WTC11 (cell line): ENCODE measurements around the gene EPHA2. TPM values are rescaled to one million over a fixed set of nuclear protein-coding genes. Genes with fewer than 3 reads are reported as not detected.
A peak's percentile ranks its signal among the peaks of the same experiment; 100 is the strongest.

ENCODE experiments used
- ATAC-seq: fragments of 200-7000 bp; cut with Tn5 transposase; 2 replicates; pipeline ENCODE4 v1.10.0; 2021; ENCODE audit warnings: mild to moderate bottlenecking, moderate library complexity
- CTCF ChIA-PET: fragments of 300-600 bp; sonication (Branson Sonifier 250); formaldehyde crosslinking; loops from one replicate; lab custom pipeline; 2021; ENCODE audit warnings: antibody characterized with exemption; lab: Charles Lee
- POLR2A ChIA-PET: fragments of 350-600 bp; sonication (Branson Sonifier 250); formaldehyde crosslinking; loops from one replicate; lab custom pipeline; 2021; ENCODE audit warnings: antibody characterized with exemption; lab: Charles Lee
- DNase-seq: peaks from one replicate; pipeline ENCODE4 v3.0.0; 2021; ENCODE audit warnings: low spot score
- H3K27ac Mint-ChIP-seq: 2 replicates; pipeline ENCODE4 v1.8.0; 2021; ENCODE audit warnings: mixed read lengths
- H3K27me3 Mint-ChIP-seq: 2 replicates; pipeline ENCODE4 v1.8.0; 2021; ENCODE audit warnings: low read depth, mild to moderate bottlenecking, moderate library complexity, mixed read lengths
- H3K36me3 Mint-ChIP-seq: 2 replicates; pipeline ENCODE4 v1.8.0; 2021; ENCODE audit warnings: mixed read lengths
- H3K4me1 Mint-ChIP-seq: 2 replicates; pipeline ENCODE4 v1.8.0; 2022; ENCODE audit warnings: mixed read lengths
- H3K4me3 Mint-ChIP-seq: 2 replicates; pipeline ENCODE4 v1.8.0; 2021; ENCODE audit warnings: mild to moderate bottlenecking, moderate library complexity, mixed read lengths
- H3K9me3 Mint-ChIP-seq: 2 replicates; pipeline ENCODE4 v1.8.0; 2021; ENCODE audit warnings: mixed read lengths
- ATF3 ChIP-seq: sonication (generic); formaldehyde crosslinking; conservative IDR thresholded peaks from 2 replicates; pipeline ENCODE4 v1.8.1; 2022; ENCODE audit warnings: mild to moderate bottlenecking, missing genetic modification reagents
- ATF6 ChIP-seq: sonication (generic); formaldehyde crosslinking; IDR thresholded peaks from 2 replicates; pipeline ENCODE4 v1.8.1; 2023; ENCODE audit warnings: mild to moderate bottlenecking, missing genetic modification reagents
- CBFB ChIP-seq: sonication (generic); formaldehyde crosslinking; IDR thresholded peaks from 2 replicates; pipeline ENCODE4 v1.8.1; 2022; ENCODE audit warnings: mild to moderate bottlenecking, low read depth, missing genetic modification reagents
- CTCF ChIP-seq: fragments of 200-600 bp; IDR thresholded peaks from 2 replicates; pipeline ENCODE4 v1.8.0; 2022; ENCODE audit warnings: antibody characterized with exemption
- E2F1 ChIP-seq: sonication (generic); formaldehyde crosslinking; IDR thresholded peaks from 2 replicates; pipeline ENCODE4 v1.8.0; 2022; ENCODE audit warnings: mild to moderate bottlenecking, missing genetic modification reagents
- E2F5 ChIP-seq: sonication (generic); formaldehyde crosslinking; IDR thresholded peaks from 2 replicates; pipeline ENCODE4 v1.8.1; 2022; ENCODE audit warnings: mild to moderate bottlenecking, moderate library complexity, missing genetic modification reagents
- ETV6 ChIP-seq: sonication (generic); formaldehyde crosslinking; IDR thresholded peaks from 2 replicates; pipeline ENCODE4 v1.8.1; 2022; ENCODE audit warnings: mild to moderate bottlenecking, missing genetic modification reagents
- FOXJ3 ChIP-seq: sonication (generic); formaldehyde crosslinking; IDR thresholded peaks from 2 replicates; pipeline ENCODE4 v1.9.0; 2021; ENCODE audit warnings: missing genetic modification reagents, mild to moderate bottlenecking, borderline replicate concordance
- FOXP4 ChIP-seq: sonication (generic); formaldehyde crosslinking; IDR thresholded peaks from 2 replicates; pipeline ENCODE4 v1.8.0; 2022; ENCODE audit warnings: mild to moderate bottlenecking, missing genetic modification reagents
- MYBL2 ChIP-seq: sonication (generic); formaldehyde crosslinking; IDR thresholded peaks from 2 replicates; pipeline ENCODE4 v1.8.1; 2023; ENCODE audit warnings: mild to moderate bottlenecking, moderate library complexity, missing genetic modification reagents
- NR2C2 ChIP-seq: sonication (generic); formaldehyde crosslinking; IDR thresholded peaks from 2 replicates; pipeline ENCODE4 v1.8.0; 2022; ENCODE audit warnings: mild to moderate bottlenecking, missing genetic modification reagents
- NR3C1 ChIP-seq: sonication (generic); formaldehyde crosslinking; conservative IDR thresholded peaks from 2 replicates; pipeline ENCODE4 v1.8.1; 2023; ENCODE audit warnings: low read depth, mild to moderate bottlenecking, missing genetic modification reagents
- RELA ChIP-seq: sonication (generic); formaldehyde crosslinking; IDR thresholded peaks from 2 replicates; pipeline ENCODE4 v1.8.1; 2022; ENCODE audit warnings: missing genetic modification reagents, mild to moderate bottlenecking, borderline replicate concordance
- SMAD3 ChIP-seq: sonication (generic); formaldehyde crosslinking; IDR thresholded peaks from 2 replicates; pipeline ENCODE4 v1.8.0; 2022; ENCODE audit warnings: missing genetic modification reagents, mild to moderate bottlenecking, borderline replicate concordance
- TCF7 ChIP-seq: sonication (generic); formaldehyde crosslinking; IDR thresholded peaks from 2 replicates; pipeline ENCODE4 v1.8.0; 2022; ENCODE audit warnings: mild to moderate bottlenecking, low read depth, missing genetic modification reagents, moderate library complexity
- ZBTB21 ChIP-seq: sonication (generic); formaldehyde crosslinking; IDR thresholded peaks from 2 replicates; pipeline ENCODE4 v1.8.1; 2023; ENCODE audit warnings: mild to moderate bottlenecking, missing genetic modification reagents, borderline replicate concordance
- ZNF263 ChIP-seq: sonication (generic); formaldehyde crosslinking; IDR thresholded peaks from 2 replicates; pipeline ENCODE4 v1.8.1; 2022; ENCODE audit warnings: low read depth, mild to moderate bottlenecking, moderate library complexity, missing genetic modification reagents
- ZNF281 ChIP-seq: sonication (generic); formaldehyde crosslinking; IDR thresholded peaks from 2 replicates; pipeline ENCODE4 v1.8.0; 2023; ENCODE audit warnings: mild to moderate bottlenecking, missing genetic modification reagents
- ZNF512 ChIP-seq: sonication (generic); formaldehyde crosslinking; IDR thresholded peaks from 2 replicates; pipeline ENCODE4 v1.8.1; 2022; ENCODE audit warnings: missing genetic modification reagents, borderline replicate concordance
- ZNF671 ChIP-seq: fragments of 250-450 bp; sonication (Bioruptor Pico); IDR thresholded peaks from 2 replicates; pipeline ENCODE4 v1.8.0; 2021; ENCODE audit warnings: mild to moderate bottlenecking
- total RNA-seq: library from RNA; stranded (reverse); gene quantifications from 3 replicates; pipeline ENCODE4 v1.2.3, GENCODE V29; 2021

Gene EPHA2
- total RNA-seq, 1 experiment from 2014 or later = 44.4 TPM

GRCh38 chr1:16124377-16125087, 31.3 kb downstream of the EPHA2 start (continued):
- TF ChIP-seq ZNF512 (CRISPR knock-in tag) = no peak
- no peak for TF ChIP-seq FOXP4
- TF ChIP-seq TCF7 (CRISPR knock-in tag) = no peak
- TF ChIP-seq ATF6 = no peak
- no peak for TF ChIP-seq ATF3 (CRISPR knock-in tag)
- TF ChIP-seq CTCF = no peak
- no peak for TF ChIP-seq NR3C1

GRCh38 chr1:16122916-16123315, 33.0 kb downstream of the EPHA2 start:
- Mint-ChIP-seq H3K4me1 (peaks cover 45% of the 10 kb centered on the region), H3K27ac (peak overlapping the region; percentile 87), H3K27me3 (no peaks in the 10 kb centered on the region), H3K36me3 (peaks cover 24% of the 10 kb centered on the region), H3K4me3 (no peak overlapping the region), H3K9me3 (no peaks in the 10 kb centered on the region)
- ChIA-PET POLR2A (no interaction called here), CTCF (interaction anchor here (0.8 to 8.2 kb wide), 4 partner anchors 41 to 241 kb away, joined by 3 to 61 read pairs (median 14); no protein-coding TSS in a partner anchor)
- ATAC-seq (no peak), DNase-seq (no peak)
- TF ChIP-seq ATF6 (no peak), CBFB (no peak), RELA (CRISPR knock-in tag) (no peak), ZNF281 (no peak), E2F5 (CRISPR knock-in tag) (no peak), FOXJ3 (CRISPR knock-in tag) (no peak), ZNF671 (no peak), MYBL2 (no peak), ZNF263 (CRISPR knock-in tag) (no peak), SMAD3 (no peak), NR3C1 (no peak), E2F1 (no peak), ETV6 (CRISPR knock-in tag) (no peak), NR2C2 (CRISPR knock-in tag) (no peak), ZBTB21 (CRISPR knock-in tag) (no peak)
